Measurements from ENCODE around the gene GPD2. TPM values are rescaled to one million over a fixed set of nuclear protein-coding genes. Genes with fewer than 3 reads are reported as not detected.

GPD2 gene
- total RNA-seq, 1 donor from 2014 or later, result 33.4 TPM

DNA sequence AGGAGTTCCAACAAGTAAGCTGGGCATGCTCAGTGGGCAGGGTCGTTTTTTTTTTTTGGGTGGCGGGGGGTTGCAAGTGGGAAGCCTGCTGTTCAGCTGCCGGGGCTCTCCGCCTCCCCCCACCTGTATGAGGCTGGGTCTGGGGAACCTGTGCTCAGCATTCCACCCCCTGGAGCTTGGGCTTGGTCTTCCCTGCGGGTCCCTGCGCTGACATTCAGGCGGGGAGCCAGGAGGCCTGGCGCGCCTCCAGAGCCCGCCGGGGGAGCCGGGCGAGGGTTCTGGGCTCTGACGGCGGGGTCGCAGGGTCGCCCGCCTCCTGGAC is 822 bp upstream of the GPD2 start:
- DNase-seq (ENCODE audit: low read depth in 2 of 2), result peak in 1 of 2 donors; percentile 4

DNA sequence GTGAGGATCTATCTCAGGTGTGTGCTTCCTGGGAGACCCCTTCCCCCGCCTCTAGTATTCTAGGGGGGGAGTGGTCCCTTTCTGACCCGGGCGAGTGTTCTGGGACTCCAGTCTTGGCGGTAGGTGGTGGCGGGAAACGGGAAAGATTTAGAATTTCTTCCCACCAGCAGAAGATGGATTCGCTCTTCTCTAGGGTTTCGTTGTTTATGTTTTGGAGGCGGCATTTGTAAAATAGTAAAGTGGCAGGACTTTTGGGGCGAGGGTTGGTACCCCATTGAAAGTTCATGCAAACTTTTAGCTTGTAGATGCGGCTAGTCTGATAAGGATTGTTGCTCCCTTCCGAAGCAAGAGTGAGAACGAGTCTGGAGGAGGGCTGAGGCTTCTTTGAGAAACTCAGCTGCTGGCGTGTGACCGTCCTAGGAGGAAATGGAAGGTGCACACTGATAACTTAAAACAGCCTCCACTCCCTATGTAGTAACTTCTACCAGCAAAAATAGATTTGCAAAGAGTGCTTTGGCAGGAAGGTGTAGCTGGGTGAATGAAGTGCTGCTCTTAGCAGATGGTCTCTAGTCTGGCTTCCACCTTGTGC is 412 bp downstream of the GPD2 start:
- DNase-seq (ENCODE audit: low read depth in 2 of 2), result peak in 1 of 2 donors; percentile 27

- DNase-seq (ENCODE audit: low read depth in 2 of 2), result no peak
These were observed 1.2 kb downstream of the GPD2 start for GRCh38 chr2:156437272-156437930.

- no peak for DNase-seq (ENCODE audit: low read depth in 2 of 2)
These were observed 1.8 kb downstream of the GPD2 start for GRCh38 chr2:156437931-156438410.

- DNase-seq (ENCODE audit: low read depth in 2 of 2), result no peak
These were observed 6.9 kb downstream of the GPD2 start for GRCh38 chr2:156443089-156443488.

- peak in 1 of 2 donors; percentile 71 for DNase-seq (ENCODE audit: low read depth in 2 of 2)
These were observed 9.4 kb downstream of the GPD2 start for GRCh38 chr2:156445296-156446220.

DNA sequence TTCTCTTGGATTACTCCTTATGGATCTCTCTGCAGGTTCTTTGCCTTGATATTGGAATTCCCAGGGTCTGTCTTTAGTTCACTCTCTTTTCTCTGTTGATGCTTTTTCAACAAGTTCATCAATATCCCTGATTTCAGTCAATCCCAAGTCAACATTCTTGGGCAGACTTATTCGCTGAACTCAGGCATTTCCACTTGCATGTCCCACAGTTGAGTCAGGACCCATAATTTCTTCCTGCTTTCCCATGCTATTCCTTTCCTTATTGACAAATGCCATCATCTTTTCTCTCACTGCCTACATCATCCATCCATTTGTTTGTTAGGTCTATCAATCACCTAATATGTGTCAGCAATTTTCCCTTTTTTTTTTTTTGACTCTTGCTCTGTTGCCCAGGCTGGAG is 11.6 kb downstream of the GPD2 start:
- no peak for DNase-seq (ENCODE audit: low read depth in 2 of 2)

DNA sequence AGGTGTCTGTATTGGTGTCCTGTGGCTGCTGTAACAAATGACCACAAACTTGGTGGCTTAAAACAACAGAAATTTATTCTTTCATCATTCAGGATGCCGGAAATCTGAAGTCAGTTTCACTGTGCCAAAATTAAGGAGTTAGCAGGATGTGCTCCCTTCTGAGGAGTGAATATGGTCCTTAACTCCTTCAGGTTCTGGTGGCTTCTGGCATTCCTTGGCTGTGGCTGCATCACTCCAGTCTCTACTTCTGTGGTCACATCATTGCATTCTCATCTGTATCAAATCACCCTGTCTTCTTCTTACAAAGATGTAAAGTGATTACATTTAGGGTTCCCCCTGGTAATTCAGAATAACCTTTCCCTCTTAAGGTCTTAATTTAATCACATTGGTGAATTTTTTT is 12.6 kb downstream of the GPD2 start:
- DNase-seq (ENCODE audit: low read depth in 2 of 2), result no peak

GRCh38 chr2:156452971-156453370 is 16.8 kb downstream of the GPD2 start:
- no peak for DNase-seq (ENCODE audit: low read depth in 2 of 2)

DNA sequence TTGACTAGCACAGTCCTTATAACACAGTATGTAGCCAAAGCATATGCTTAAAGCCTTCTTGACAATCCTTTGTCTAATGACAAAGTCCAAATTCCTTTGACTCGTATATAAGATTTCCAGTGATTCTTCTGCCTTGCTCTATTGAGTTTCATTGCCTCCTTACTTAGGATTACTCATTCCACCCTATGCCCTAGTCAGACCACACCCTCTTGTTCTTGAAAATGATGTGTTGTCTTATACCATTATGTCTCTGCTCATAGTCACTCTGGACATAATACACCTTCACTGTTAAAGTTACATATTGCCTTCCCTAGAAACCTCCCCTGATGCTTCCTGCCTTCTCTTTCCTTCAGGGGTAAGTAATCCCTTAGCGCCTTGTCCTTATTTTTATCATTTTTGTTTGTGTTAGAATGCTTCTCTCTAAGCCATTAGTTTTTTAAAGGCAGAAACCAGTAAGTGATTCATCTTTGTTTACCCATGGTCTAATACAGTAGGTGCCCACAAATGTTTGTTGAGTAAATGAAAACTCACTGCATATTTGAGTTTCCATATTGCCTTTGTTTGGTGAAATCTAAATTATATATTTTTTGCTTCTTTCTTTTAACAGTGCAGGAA is 19.3 kb downstream of the GPD2 start:
- no peak for DNase-seq (ENCODE audit: low read depth in 2 of 2)

- no peak for DNase-seq (ENCODE audit: low read depth in 2 of 2)
These were observed 20.4 kb downstream of the GPD2 start for GRCh38 chr2:156456616-156457015.

DNA sequence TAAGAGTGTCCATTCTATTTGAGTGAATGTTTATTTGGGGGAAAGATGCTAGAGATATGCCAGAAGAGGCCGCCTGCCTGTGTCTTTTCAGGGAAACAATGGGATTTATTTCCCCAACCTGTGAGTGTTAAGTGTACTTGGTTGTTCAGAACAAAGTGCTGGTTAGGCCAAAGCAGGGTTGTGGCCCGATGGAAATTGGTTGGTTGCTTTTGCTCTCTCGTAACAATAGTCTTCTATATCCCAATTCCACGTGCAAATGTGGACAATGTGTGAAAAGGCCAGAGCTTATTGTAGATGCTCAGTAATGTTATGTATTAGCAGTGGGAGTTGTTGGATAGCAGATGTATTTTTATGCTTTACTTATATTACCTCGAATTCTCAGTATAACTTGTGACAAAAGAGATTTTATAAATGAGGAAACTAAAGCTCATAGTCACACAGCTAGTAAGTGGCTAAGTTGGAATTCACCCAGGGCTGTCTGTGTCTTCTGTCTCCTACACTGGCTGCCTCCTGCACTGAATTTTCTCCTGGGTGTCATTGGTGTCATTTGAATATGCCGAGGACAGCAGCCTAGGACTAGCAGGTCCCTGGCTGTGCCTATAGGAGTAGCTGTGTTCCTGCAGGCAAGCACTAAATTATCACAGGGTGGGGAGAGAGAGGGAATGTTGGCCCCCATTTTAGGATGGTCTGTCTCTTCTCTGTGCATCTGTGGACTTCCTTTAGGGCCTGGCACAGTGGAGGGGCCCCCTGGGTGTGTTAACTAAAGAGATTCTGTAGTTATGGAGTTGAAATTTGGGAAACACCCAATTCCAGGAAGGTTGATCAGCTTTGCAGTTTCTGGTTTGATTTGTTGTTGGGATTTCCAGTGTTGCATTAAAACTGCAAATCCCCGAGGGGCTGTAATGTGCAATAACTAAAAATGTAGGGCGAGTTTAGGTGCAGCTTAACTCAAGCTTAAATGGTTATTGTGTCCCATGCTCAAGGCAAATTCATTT is 21.6 kb downstream of the GPD2 start:
- DNase-seq (ENCODE audit: low read depth in 2 of 2), result no peak

DNA sequence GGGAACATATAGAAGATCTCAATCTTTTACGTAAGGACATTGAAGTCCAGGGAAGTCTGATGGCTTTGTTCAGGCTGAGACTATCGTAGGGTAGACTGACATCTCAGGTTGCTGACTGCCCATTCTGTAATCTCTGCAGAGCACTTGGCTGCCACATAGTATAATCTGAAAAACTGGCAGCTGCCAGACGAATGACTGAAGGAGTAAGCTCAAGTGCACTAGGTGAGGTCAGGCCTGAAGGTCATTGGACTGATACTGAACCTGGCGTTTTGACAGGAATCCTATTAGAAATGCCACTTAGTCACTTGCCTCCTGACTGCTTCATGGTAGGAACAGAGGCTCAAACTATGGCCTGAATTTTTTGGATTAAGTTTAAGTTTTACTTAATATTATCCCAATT is 23.5 kb downstream of the GPD2 start:
- DNase-seq (ENCODE audit: low read depth in 2 of 2), result no peak

DNA sequence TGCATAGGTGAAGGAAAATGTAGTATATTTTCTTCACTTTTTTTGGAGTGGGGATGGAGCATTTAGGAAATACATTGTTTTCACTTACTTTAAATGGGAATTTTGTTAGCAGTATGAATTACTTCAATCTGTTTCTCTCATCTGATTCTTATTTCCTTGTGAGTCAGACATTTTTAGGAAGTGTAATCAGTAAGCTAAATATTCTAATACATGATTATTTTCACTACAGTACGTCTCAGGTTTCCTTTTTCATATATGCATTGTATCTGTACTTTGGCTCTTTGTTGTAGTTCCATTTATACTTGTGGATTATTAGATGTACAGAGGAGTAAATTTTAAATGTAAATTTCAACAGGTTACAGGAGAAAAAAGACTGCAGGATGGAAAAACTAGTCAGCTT is 27.9 kb downstream of the GPD2 start:
- DNase-seq (ENCODE audit: low read depth in 2 of 2), result peak in 1 of 2 donors; percentile 46

GRCh38 chr2:156465573-156465972 is 29.4 kb downstream of the GPD2 start:
- DNase-seq (ENCODE audit: low read depth in 2 of 2), result no peak

DNA sequence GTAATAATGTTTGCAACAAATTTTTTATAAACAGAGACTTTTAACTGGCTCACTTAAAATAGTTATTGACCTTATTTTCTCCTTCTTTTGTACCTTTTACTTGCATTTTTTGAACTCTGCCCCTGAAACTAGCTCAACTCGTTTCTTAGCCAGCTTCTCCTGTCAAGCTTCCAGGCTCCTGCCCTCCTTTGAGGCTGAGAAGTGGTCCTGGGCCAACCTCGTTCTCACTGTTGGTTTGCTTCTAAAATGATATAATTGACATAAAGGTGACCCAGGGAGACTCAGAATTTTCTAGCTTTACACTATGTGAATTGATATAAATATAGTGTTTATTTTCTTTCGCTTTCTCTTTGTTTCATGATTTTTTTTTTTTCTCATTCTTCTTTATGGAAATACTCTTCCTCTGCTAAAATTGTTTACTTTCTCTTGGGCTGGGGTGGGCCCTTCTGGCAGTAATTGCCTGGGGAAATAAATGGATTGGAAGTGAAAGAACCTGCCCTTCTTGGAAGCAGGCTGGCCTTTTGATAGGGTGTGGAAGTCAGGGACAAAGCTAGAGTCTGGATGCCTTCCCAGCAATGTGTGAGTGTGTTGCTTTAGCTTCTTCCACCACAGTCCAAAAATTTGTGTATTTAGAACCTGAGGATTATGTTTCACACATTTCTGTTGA is 30.7 kb downstream of the GPD2 start:
- peak in 1 of 2 donors; percentile 24 for DNase-seq (ENCODE audit: low read depth in 2 of 2)

DNA sequence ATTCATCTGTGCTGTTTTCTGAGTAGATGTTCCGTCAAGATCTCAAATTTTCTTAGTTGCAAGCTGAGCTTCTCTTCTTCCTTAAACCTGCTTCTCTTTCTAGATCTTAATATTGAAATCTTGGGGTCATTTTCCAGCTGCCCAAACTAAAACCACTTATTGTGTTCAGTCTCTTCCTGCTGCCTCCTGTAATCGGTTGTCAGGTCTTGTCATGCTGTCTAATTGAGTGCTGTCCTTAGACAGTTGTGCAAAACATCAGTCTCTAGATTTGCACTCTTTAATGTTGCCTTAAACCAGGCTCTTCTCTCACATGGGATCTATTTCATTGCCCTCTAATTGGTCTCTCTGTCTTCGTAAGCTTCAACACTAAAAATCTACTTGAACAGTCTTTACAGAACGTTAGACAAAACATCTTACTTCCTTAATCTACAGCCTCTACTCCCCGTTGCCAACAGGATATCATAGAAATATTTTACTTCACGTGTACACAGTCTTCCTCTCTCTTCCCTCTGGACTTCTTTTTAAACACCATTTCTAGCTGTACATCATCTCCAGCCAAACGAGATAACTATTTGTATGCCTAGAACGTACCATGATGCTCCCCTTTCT is 34.9 kb downstream of the GPD2 start:
- no peak for DNase-seq (ENCODE audit: low read depth in 2 of 2)

GRCh38 chr2:156471762-156472161 is 35.6 kb downstream of the GPD2 start:
- no peak for DNase-seq (ENCODE audit: low read depth in 2 of 2)

GRCh38 chr2:156472686-156473085 is 36.5 kb downstream of the GPD2 start:
- DNase-seq (ENCODE audit: low read depth in 2 of 2), result no peak

GRCh38 chr2:156473445-156473844 is 37.3 kb downstream of the GPD2 start:
- no peak for DNase-seq (ENCODE audit: low read depth in 2 of 2)
